Measurements from ENCODE around the gene POLRMT.

Gene POLRMT

GRCh38 chr19:648904-649801 is 15.8 kb upstream of the POLRMT start:
- Histone ChIP-seq H3K4me3 (replicated peaks; ENCODE audit: low read depth, low read length) (no peak overlapping the region), H3K27me3 (replicated peaks; ENCODE audit: control insufficient read depth, insufficient read depth, low read length) (no peaks in the 10 kb centered on the region), H3K36me3 (ENCODE audit: control insufficient read depth, insufficient read depth, low read length) (peaks cover 30% of the 10 kb centered on the region)
- TF ChIP-seq CTCF (IDR thresholded peaks at IDR 0.05; ENCODE audit: insufficient read depth, low read length, poor library complexity, severe bottlenecking): no peak
- DNase-seq (ENCODE audit: extremely low read depth, insufficient read length): no peak

- TF ChIP-seq CTCF (IDR thresholded peaks at IDR 0.05; ENCODE audit: insufficient read depth, low read length, poor library complexity, severe bottlenecking): no peak
- Histone ChIP-seq H3K36me3 (ENCODE audit: control insufficient read depth, insufficient read depth, low read length) (peaks cover 27% of the 10 kb centered on the region), H3K27me3 (replicated peaks; ENCODE audit: control insufficient read depth, insufficient read depth, low read length) (no peaks in the 10 kb centered on the region), H3K4me3 (replicated peaks; ENCODE audit: low read depth, low read length) (no peak overlapping the region)
- no peak for DNase-seq (ENCODE audit: extremely low read depth, insufficient read length)
These were observed 15.0 kb upstream of the POLRMT start for GRCh38 chr19:648305-648704.

- Histone ChIP-seq H3K36me3 (ENCODE audit: control insufficient read depth, insufficient read depth, low read length) (peaks cover 25% of the 10 kb centered on the region), H3K4me3 (replicated peaks; ENCODE audit: low read depth, low read length) (no peak overlapping the region), H3K27me3 (replicated peaks; ENCODE audit: control insufficient read depth, insufficient read depth, low read length) (no peaks in the 10 kb centered on the region)
- DNase-seq (ENCODE audit: extremely low read depth, insufficient read length): peak; percentile 19
- no peak for TF ChIP-seq CTCF (IDR thresholded peaks at IDR 0.05; ENCODE audit: insufficient read depth, low read length, poor library complexity, severe bottlenecking)
These were observed 14.4 kb upstream of the POLRMT start for GRCh38 chr19:647566-648284.

GRCh38 chr19:646779-647565 is 13.6 kb upstream of the POLRMT start:
- H3K36me3 ChIP-seq (ENCODE audit: control insufficient read depth, insufficient read depth, low read length): peaks cover 20% of the 10 kb centered on the region

More at GRCh38 chr19:646779-647565, 13.6 kb upstream of the POLRMT start:
- Histone ChIP-seq H3K4me3 (replicated peaks; ENCODE audit: low read depth, low read length) (no peak overlapping the region), H3K27me3 (replicated peaks; ENCODE audit: control insufficient read depth, insufficient read depth, low read length) (no peaks in the 10 kb centered on the region)
- no peak for DNase-seq (ENCODE audit: extremely low read depth, insufficient read length)
- no peak for TF ChIP-seq CTCF (IDR thresholded peaks at IDR 0.05; ENCODE audit: insufficient read depth, low read length, poor library complexity, severe bottlenecking)
